ENCODE results near the gene LAMC2. TPM values are rescaled to one million over a fixed set of nuclear protein-coding genes. Genes with fewer than 3 reads are reported as not detected.

LAMC2 gene
- total RNA-seq, 1 experiment from 2014 or later: 642 TPM

- no peaks in the 10 kb centered on the region for H3K4me1 Mint-ChIP-seq (ENCODE audit: low read depth, unreplicated experiment)
- no TSS peak for BruUV-seq (replicated peaks)
- TF ChIP-seq CTCF (IDR thresholded peaks at IDR 0.05; ENCODE audit: unreplicated experiment): no peak
- H3K4me3 Mint-ChIP-seq (ENCODE audit: low read depth, unreplicated experiment): no peak overlapping the region
- H3K36me3 Mint-ChIP-seq (ENCODE audit: insufficient read depth, unreplicated experiment): peaks cover 16% of the 10 kb centered on the region
- no peak for DNase-seq
- H3K27ac Mint-ChIP-seq (ENCODE audit: unreplicated experiment): no peak overlapping the region
- intact Hi-C loops (cut with micrococcal nuclease; ENCODE audit: unreplicated experiment): no loop called here
- CTCF ChIA-PET: interaction anchor here (0.5 to 1.4 kb wide), 2 partner anchors 15 to 329 kb away, joined by 3 read pairs; no protein-coding TSS in a partner anchor
- H3K27me3 Mint-ChIP-seq (ENCODE audit: unreplicated experiment): no peaks in the 10 kb centered on the region
- H3K9me3 Mint-ChIP-seq (ENCODE audit: low read depth, unreplicated experiment): no peaks in the 10 kb centered on the region
Measured at GRCh38 chr1:183262628-183263200, 76.7 kb downstream of the LAMC2 start.

- DNase-seq: no peak
- Mint-ChIP-seq H3K9me3 (ENCODE audit: low read depth, unreplicated experiment) (no peaks in the 10 kb centered on the region), H3K4me1 (ENCODE audit: low read depth, unreplicated experiment) (no peaks in the 10 kb centered on the region), H3K27me3 (ENCODE audit: unreplicated experiment) (no peaks in the 10 kb centered on the region), H3K36me3 (ENCODE audit: insufficient read depth, unreplicated experiment) (peaks cover 7% of the 10 kb centered on the region), H3K27ac (ENCODE audit: unreplicated experiment) (no peak overlapping the region), H3K4me3 (ENCODE audit: low read depth, unreplicated experiment) (no peak overlapping the region)
- no TSS peak for BruUV-seq (replicated peaks)
- CTCF ChIA-PET: no interaction called here
- intact Hi-C loops (cut with micrococcal nuclease; ENCODE audit: unreplicated experiment): no loop called here
- no peak for TF ChIP-seq CTCF (IDR thresholded peaks at IDR 0.05; ENCODE audit: unreplicated experiment)
Measured at GRCh38 chr1:183263886-183264602, 78.0 kb downstream of the LAMC2 start.

GRCh38 chr1:183267646-183268431, 81.8 kb downstream of the LAMC2 start:
- peaks cover 21% of the 10 kb centered on the region for H3K4me1 Mint-ChIP-seq (ENCODE audit: low read depth, unreplicated experiment)
- CTCF ChIA-PET: interaction anchor here (1.3 kb wide), 1 partner anchor 19 kb away, joined by 3 read pairs; no protein-coding TSS in a partner anchor
- BruUV-seq (replicated peaks): no TSS peak
- no peaks in the 10 kb centered on the region for H3K9me3 Mint-ChIP-seq (ENCODE audit: low read depth, unreplicated experiment)
- intact Hi-C loops (cut with micrococcal nuclease; ENCODE audit: unreplicated experiment): no loop called here
- no peak overlapping the region for H3K4me3 Mint-ChIP-seq (ENCODE audit: low read depth, unreplicated experiment)
- TF ChIP-seq CTCF (IDR thresholded peaks at IDR 0.05; ENCODE audit: unreplicated experiment): no peak
- no peak overlapping the region for H3K27ac Mint-ChIP-seq (ENCODE audit: unreplicated experiment)
- DNase-seq: no peak
- H3K27me3 Mint-ChIP-seq (ENCODE audit: unreplicated experiment): no peaks in the 10 kb centered on the region
- H3K36me3 Mint-ChIP-seq (ENCODE audit: insufficient read depth, unreplicated experiment): no peaks in the 10 kb centered on the region

GRCh38 chr1:183270541-183271141, 84.6 kb downstream of the LAMC2 start:
- BruUV-seq (replicated peaks): no TSS peak
- no peak for DNase-seq
- Mint-ChIP-seq H3K4me3 (ENCODE audit: low read depth, unreplicated experiment) (no peak overlapping the region), H3K27ac (ENCODE audit: unreplicated experiment) (no peak overlapping the region), H3K36me3 (ENCODE audit: insufficient read depth, unreplicated experiment) (no peaks in the 10 kb centered on the region), H3K4me1 (ENCODE audit: low read depth, unreplicated experiment) (peaks cover 33% of the 10 kb centered on the region), H3K27me3 (ENCODE audit: unreplicated experiment) (no peaks in the 10 kb centered on the region), H3K9me3 (ENCODE audit: low read depth, unreplicated experiment) (no peaks in the 10 kb centered on the region)
- CTCF ChIA-PET: no interaction called here
- intact Hi-C loops (cut with micrococcal nuclease; ENCODE audit: unreplicated experiment): no loop called here
- TF ChIP-seq CTCF (IDR thresholded peaks at IDR 0.05; ENCODE audit: unreplicated experiment): no peak
